ENCODE measurements around the gene CMKLR1. TPM values are rescaled to one million over a fixed set of nuclear protein-coding genes. Genes with fewer than 3 reads are reported as not detected.

Gene CMKLR1
- total and polyA plus RNA-seq, 9 donors, result 1.4 to 28.3 (median 3.1) TPM

GRCh38 chr12:108332791-108333382 lies 6.2 kb downstream of the CMKLR1 start:
- DNase-seq, result no peak
- intact Hi-C loops (cut with DNase I), result no loop called here
- no peaks in the 10 kb centered on the region for H3K27me3 ChIP-seq
- WGBS, 3 donors, result 41 to 53% (median 47%) methylated on average over 3 of the region's 3 CpGs
- no peaks in the 10 kb centered on the region for H3K4me1 ChIP-seq (ENCODE audit: insufficient read depth)
- no peak overlapping the region for H3K27ac ChIP-seq
- no peaks in the 10 kb centered on the region for H3K36me3 ChIP-seq
- TF ChIP-seq POLR2A (IDR thresholded peaks at IDR 0.05) (no peak), EP300 (IDR thresholded peaks at IDR 0.05) (no peak), CTCF (IDR thresholded peaks at IDR 0.05) (no peak)
- H3K4me3 ChIP-seq, result no peak overlapping the region
- H3K9me3 ChIP-seq, result no peaks in the 10 kb centered on the region

DNA sequence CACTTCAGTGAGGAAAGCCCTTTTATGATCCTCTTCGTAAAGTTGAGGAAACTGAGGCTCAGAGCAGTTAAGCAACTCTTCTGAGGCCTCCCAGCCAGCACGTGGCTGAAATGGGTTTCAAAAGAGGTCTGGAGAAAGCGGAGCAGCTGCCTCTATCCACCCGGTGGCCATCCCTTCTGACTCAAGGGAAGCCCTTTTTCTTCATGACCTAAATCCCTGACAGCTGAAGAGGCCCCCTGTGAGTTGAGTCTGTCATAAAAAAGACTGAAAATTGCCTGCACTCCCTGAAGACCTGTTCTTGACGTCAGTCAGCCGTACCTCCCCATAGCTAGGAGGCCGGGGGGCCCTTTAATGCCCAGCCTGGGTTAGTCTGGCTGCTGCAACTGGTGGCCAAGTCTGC lies 10.7 kb downstream of the CMKLR1 start:
- H3K36me3 ChIP-seq, result no peaks in the 10 kb centered on the region
- H3K9me3 ChIP-seq, result no peaks in the 10 kb centered on the region
- intact Hi-C loops (cut with DNase I), result no loop called here
- WGBS, 3 donors, result 71 to 80% (median 73%) methylated on average over 7 of the region's 7 CpGs
- no peak overlapping the region for H3K27ac ChIP-seq
- no peaks in the 10 kb centered on the region for H3K27me3 ChIP-seq
- no peak for TF ChIP-seq EP300 (IDR thresholded peaks at IDR 0.05)
- TF ChIP-seq POLR2A (IDR thresholded peaks at IDR 0.05), result no peak
- no peak for TF ChIP-seq CTCF (IDR thresholded peaks at IDR 0.05)
- H3K4me1 ChIP-seq (ENCODE audit: insufficient read depth), result no peaks in the 10 kb centered on the region
- no peak for DNase-seq
- H3K4me3 ChIP-seq, result no peak overlapping the region

- H3K27ac ChIP-seq, result no peak overlapping the region
- intact Hi-C loops (cut with DNase I), result no loop called here
These were observed 11.3 kb downstream of the CMKLR1 start for GRCh38 chr12:108327621-108328344.

GRCh38 chr12:108326254-108326750 lies 12.8 kb downstream of the CMKLR1 start:
- no peak overlapping the region for H3K27ac ChIP-seq
- intact Hi-C loops (cut with DNase I), result no loop called here
- no peak for DNase-seq
- H3K9me3 ChIP-seq, result no peaks in the 10 kb centered on the region
- no peak overlapping the region for H3K4me3 ChIP-seq
- WGBS, 3 donors, result 46 to 61% (median 59%) methylated on average over 2 of the region's 2 CpGs
- no peaks in the 10 kb centered on the region for H3K36me3 ChIP-seq
- no peaks in the 10 kb centered on the region for H3K27me3 ChIP-seq
- H3K4me1 ChIP-seq (ENCODE audit: insufficient read depth), result no peaks in the 10 kb centered on the region
- TF ChIP-seq POLR2A (IDR thresholded peaks at IDR 0.05) (no peak), EP300 (IDR thresholded peaks at IDR 0.05) (no peak), CTCF (IDR thresholded peaks at IDR 0.05) (no peak)

More at GRCh38 chr12:108327621-108328344, 11.3 kb downstream of the CMKLR1 start:
- Histone ChIP-seq H3K9me3 (no peaks in the 10 kb centered on the region), H3K4me3 (no peak overlapping the region), H3K4me1 (ENCODE audit: insufficient read depth) (no peaks in the 10 kb centered on the region), H3K36me3 (no peaks in the 10 kb centered on the region), H3K27me3 (no peaks in the 10 kb centered on the region)
- no peak for DNase-seq
- no peak for TF ChIP-seq POLR2A (IDR thresholded peaks at IDR 0.05)
- TF ChIP-seq CTCF (IDR thresholded peaks at IDR 0.05), result no peak
- no peak for TF ChIP-seq EP300 (IDR thresholded peaks at IDR 0.05)
- 29 to 39% (median 35%) methylated on average over 15 of the region's 15 CpGs for WGBS, 3 donors
